GM18909 (cell line): ENCODE results near the gene ZNF335.
"Not testable (repeated sequence)": the region's sequence is repeated elsewhere in the genome, so short reads cannot be mapped to it uniquely, and the experiment has no call there.

Experiments
- ATAC-seq: cut with Tn5 transposase; IDR thresholded peaks from one replicate; pipeline ENCODE4 v1.9.1; 2021; ENCODE audit warnings: mild to moderate bottlenecking; ENCODE audit not compliant: unreplicated experiment, poor library complexity

ZNF335 gene

GRCh38 chr20:45956326-45956725, 15.7 kb downstream of the ZNF335 start:
- ATAC-seq, result not testable (repeated sequence)

- no peak for ATAC-seq
Measured at GRCh38 chr20:45953672-45954071, 18.3 kb downstream of the ZNF335 start.

GRCh38 chr20:45952861-45953260, 19.1 kb downstream of the ZNF335 start:
- ATAC-seq, result no peak

DNA sequence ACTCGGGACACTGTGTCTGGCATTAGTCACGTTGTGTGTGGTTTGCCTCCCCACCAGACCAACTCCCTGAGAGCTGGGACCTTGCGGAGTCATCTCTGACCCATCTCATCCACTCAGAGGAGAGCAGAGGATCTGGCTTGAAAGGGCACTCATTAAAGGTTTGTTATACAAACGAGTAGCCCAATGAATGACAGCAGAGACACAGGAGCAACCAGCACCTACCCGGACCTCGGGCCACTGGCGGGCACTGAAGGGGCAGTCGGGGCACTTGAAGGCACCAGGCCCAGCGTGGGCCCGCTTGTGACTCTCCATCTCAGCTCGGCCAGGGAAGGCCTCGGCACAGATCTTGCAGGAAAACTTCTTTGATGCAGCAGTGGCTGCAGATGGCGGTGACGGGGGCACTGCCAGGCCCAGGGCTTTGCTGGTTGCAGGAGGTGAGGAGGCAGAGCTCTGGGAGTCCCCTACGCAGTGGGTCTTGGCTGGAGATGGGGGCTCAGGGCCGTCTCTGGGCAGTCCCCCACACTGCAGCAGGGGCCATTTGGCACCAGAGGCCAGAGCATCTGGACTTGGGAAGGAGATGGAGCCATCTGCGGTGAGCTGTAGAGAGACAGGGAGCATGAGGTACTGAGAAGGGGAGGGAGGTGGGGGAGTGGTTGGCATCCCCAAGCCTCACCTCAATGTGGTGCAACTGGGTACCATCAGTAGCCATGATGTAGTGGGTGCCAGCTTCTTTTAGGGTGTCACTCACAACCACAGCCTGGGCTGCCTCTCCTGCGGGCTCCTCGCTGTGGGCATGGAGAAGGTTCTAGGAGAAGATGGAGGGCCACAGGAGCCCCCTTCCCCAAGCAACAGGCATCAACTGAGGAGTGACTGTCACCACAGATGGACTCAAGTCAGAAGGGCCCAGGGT, 19.8 kb downstream of the ZNF335 start:
- no peak for ATAC-seq

DNA sequence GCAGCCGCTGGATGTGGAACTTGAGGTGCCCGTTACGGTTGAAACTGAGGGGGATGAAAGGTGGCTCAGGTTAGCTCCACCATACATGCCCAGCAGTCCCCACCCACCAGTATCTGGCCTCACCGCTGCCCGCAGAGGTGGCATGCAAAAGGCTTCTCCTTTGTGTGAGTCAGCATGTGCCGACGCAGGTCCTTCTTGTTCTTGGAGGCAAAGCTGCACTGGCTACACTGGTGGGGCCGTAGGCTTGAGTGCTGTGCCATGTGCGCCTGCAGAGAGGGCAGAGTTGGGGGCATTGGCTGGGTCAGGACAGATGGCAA, 21.7 kb downstream of the ZNF335 start:
- ATAC-seq, result no peak

- ATAC-seq, result no peak
Measured at GRCh38 chr20:45949542-45950329, 22.3 kb downstream of the ZNF335 start.

DNA sequence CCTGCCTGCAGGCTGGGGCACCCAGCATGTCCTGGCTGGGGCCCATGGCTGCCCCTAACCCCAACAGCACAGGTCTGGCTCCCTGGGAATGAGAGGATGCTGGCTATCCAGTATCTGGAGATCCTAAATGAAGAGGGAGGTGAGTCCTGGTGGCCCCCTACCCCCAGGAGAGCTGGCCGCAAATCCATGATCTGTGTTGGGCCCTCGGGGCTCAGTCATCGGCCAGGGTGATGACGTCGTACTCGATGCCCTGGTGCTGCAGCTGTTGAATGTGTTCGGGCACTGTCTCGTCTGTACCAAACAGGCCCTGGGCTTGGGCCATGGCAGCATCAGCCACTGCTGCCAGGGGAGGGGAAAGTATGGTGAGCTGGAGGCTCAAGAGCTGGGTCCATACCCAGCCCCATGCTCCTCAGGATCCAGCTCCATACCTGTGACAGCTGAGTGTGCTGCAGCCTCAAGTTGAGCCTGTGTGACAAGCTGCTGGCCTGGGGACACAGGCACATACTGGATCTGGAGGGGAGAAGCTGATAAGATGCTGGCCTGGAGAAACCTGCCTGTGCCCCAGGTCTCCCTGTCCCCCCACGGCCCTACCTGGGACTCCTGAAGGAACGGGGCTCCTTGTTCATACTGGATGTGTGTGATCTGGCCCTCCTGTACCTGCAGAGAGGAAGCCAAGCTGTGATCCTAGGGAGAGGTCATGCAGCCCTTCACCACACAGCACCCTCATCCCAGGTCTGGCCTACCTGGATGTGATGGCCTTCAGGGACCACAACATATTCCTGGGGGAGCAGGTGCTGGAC, 23.1 kb downstream of the ZNF335 start:
- no peak for ATAC-seq

DNA sequence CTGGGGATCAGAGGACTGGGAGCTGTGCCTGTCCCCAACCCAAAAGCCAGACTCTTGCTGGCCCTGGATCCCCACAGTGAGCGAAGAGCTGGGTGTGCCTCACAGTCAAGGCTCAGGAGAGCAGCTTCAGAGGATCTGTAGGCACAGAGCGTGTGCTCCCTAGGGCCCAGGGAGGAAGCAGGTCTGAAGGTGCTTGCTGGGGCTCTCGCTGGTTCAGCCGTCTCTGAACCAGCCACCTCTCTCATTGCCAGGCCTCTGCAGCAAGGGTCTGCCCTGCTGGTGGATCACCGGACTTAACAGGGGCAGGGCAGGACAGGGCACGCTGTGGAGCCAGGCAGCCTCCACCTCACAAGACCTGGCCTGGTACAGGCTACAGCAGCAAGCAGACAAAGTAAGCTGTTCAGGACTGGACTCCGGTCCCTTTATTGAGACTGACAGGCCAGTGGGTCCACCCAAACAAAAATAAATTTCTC, 23.7 kb downstream of the ZNF335 start:
- ATAC-seq, result no peak

GRCh38 chr20:45947110-45947866, 24.7 kb downstream of the ZNF335 start:
- ATAC-seq, result no peak

DNA sequence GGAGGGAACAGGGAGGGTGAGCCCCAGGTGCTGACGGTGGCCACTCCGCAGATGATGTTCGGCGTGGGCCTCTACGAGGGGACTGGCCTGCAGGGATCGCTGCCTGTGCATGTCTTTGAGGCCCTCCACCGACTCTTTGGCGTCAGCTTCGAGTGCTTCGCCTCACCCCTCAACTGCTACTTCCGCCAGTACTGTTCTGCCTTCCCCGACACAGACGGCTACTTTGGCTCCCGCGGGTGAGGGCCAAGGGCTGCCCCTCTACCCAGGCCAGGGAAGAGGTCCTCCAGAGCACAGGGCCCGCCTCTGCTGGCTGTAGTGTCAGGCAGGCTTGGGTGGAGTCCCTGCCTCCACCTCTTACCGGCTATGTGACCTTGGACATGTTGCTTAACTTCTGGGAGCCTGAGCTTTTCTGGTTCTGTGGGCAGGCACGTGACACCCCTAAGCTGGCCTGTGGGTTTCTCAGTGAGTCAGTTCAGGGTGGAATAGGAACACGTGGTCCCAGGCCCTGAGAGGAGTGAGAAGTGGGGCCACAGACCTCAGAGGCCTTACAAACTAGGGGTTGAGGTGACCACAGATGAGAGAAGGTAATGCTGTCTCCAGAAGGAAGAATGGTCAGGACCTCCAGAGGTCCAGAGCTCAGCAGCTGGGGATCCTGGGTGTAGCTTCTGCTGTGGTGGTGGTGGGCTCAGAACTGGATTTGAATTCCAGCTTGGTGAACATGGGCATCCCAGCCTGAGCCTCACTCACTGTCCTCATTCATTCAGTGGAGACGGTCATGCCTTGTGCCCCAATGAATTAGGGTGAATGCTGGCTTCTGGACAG, 25.6 kb downstream of the ZNF335 start:
- no peak for ATAC-seq

DNA sequence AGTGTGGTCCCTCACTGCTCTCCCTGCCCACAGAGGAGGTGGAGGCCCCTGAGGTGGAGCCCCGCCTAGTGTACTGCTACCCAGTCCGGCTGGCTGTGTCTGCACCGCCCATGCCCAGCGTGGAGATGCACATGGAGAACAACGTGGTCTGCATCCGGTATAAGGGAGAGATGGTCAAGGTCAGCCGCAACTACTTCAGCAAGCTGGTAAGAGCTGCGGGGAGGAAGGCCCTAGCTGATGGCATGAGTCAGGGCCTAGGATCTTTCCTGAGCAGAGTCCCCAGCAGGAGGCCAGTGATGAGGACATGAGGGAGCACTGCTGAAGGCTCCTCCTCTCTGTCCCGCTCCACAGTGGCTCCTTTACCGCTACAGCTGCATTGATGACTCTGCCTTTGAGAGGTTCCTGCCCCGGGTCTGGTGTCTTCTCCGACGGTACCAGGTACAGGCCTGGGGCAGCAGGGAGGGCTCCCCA, 26.3 kb downstream of the ZNF335 start:
- no peak for ATAC-seq

DNA sequence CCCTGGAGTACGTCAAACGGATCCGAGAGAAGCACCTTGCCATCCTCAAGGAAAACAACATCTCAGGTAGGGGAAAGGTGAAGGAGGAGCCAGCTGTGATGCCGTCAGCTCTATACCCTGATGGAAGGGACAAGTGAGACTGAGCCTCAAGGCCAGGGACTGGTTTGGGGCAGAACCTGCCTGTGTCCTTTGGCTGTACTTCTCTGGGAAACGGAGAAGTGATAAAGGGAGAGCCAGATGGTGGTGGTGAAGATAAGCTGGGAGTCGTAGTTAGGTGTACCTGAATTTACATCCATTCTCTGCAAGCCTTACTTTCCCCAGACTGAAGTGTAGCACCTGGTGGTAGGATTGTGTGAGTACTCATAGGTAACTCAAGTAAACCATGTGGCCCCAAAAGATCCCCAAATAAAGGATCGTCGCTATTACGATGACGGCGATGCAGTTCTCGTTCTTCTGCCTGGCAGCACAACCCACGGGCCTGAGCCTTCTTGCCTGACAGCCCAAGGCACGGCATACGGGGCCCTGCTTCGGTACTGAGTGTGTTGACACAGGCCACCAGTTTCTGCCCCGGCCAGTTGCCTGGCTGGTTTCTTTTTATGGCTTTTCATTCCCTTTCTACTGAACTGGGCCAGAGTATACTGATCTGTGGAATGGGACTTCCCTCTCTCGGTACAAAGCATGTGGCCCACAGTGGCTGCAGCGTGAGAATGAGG, 26.9 kb downstream of the ZNF335 start:
- ATAC-seq, result no peak

DNA sequence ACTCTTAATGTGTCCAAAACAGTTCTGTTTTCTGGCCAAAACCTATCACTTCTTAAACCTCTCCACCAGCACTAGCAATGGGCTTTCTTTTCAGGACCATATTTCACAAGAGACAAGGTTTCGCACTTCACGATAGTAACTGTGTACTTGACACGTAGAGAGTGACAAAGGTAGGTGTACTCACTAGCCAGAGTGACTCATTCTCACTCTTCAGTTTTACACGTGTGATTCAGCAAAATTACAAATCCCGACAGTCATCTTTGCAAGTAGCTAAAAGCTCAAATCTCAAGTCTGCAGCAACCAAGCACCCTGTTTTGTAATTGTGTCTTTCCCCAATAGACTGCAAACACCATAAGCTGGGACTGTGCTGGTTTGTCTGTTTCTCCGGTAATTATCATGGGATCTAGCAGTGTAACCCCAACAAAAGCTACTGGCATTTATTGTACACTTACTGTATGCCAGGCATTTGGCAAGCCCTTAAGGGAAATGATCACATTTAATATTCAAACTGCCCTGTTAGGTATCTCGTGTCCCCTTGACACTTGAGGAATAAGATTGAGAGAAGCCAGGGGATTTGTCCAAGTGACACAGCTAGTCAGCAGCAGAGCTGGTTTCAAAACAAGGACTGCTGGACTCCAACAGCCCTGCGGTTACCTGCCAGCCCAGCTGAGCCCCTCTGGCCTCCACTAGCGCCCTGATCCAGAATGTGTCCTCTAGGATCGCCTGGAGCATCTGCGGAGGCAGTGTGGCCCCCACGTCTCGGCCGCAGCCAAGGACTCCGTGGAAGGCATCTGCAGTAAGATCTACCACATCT, 27.6 kb downstream of the ZNF335 start:
- ATAC-seq, result no peak

GRCh38 chr20:45943613-45944012, 28.4 kb downstream of the ZNF335 start:
- ATAC-seq, result no peak

DNA sequence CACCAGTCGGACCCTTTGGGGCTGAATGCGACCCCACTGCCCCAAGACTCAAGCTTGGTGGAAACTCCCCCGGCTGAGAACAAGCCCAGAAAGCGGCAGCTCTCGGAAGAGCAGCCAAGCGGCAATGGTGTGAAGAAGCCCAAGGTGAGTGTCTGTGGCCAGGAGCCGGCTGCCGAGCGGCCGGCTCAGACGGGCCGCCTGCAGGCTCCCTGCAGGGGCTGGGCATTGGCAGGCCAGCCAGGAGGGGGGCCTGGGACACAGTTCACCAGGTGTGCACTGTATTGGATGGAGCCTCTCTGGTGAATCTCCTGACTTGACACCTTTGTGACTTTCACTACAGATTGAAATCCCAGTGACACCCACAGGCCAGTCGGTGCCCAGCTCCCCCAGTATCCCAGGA, 31.5 kb downstream of the ZNF335 start:
- no peak for ATAC-seq

- ATAC-seq, result no peak
Measured at GRCh38 chr20:45940053-45940452, 31.9 kb downstream of the ZNF335 start.

GRCh38 chr20:45938727-45939438, 33.1 kb downstream of the ZNF335 start:
- ATAC-seq, result no peak
